Activated CD8-positive, alpha-beta memory T cell treated with anti-CD3 and anti-CD28 coated beads, Interleukin-2, amount 10 ng/mL, durations not matched to agents 7 days and 5 days (primary cell): Measurements from ENCODE around the gene SAXO1. TPM values are rescaled to one million over a fixed set of nuclear protein-coding genes. Genes with fewer than 3 reads are reported as not detected.
A peak's percentile ranks its signal among the peaks of the same experiment; 100 is the strongest.

Experiments
- ATAC-seq: fragments of 150-1000 bp; cut with Tn5 transposase; one replicate; pipeline ENCODE4 v1.10.0; 2021; ENCODE audit warnings: moderate library complexity
- CTCF ChIA-PET: fragments of 350-600 bp; sonication (Branson Sonifier 250); formaldehyde crosslinking; loops from one replicate; lab custom pipeline; 2021; ENCODE audit warnings: antibody characterized with exemption; lab: Charles Lee
- DNase-seq: peaks from one replicate; pipeline ENCODE4 v3.0.0-alpha.2; 2020
- H3K27ac Mint-ChIP-seq: one replicate; pipeline ENCODE4 v1.8.0; 2021; ENCODE audit warnings: mild to moderate bottlenecking, mixed read lengths
- H3K27me3 Mint-ChIP-seq: one replicate; pipeline ENCODE4 v1.8.0; 2021; ENCODE audit warnings: mixed read lengths
- H3K36me3 Mint-ChIP-seq: one replicate; pipeline ENCODE4 v1.8.0; 2021; ENCODE audit warnings: mild to moderate bottlenecking, mixed read lengths
- H3K4me1 Mint-ChIP-seq: one replicate; pipeline ENCODE4 v1.8.0; 2021; ENCODE audit warnings: mixed read lengths
- H3K4me3 Mint-ChIP-seq: one replicate; pipeline ENCODE4 v1.8.0; 2021; ENCODE audit warnings: mild to moderate bottlenecking, moderate library complexity, mixed read lengths
- H3K9me3 Mint-ChIP-seq: one replicate; pipeline ENCODE4 v1.8.0; 2022; ENCODE audit warnings: low read depth, mixed read lengths
- total RNA-seq, 2 experiments: library from RNA; stranded (reverse); gene quantifications; one replicate each; pipeline ENCODE4 v1.2.3, GENCODE V29; 2021

SAXO1 gene
- total RNA-seq, 2 experiments from 2014 or later = 0.12 TPM; not detected in 1

DNA sequence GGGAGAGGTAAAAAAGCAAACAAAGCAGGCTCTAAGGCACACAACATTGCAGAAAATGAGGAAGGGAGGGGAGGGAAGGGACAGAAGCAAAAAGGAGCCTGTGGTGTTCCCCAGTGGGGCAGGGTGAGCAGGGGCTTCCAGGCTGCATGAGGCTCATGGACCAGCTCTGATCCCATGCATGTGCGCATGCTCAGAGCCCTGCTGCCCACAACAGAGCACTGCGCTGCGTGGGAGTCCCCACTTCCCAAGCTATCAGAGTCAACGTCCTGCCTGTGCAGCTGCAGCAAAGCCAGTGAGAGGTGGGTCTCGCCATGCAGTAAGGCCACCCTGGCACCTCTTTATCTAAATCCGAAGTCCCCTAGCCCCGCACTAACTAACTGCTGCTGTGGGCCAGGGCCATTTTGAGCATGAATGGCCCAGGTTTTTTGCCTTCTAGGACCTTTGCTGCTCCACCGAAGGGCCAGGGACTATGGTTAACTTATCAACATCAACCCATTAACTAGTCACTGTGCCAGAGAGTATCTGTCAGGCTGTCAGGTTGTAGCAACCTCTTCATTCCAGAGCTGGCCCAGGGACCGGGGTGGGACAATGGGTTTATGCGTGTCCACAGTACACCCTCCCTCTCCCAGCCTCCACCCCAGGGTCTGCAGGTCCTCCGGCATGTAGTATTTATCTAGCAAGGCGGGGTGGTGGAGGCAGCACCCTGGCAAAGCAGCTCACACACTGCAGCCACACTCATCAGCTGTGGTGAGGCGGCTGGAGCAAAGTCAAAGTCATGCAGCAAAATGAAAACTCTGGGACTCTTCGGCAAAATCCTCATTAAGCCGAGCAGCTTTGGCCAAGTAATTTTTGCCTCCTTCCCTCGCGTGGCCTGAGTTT, 123.6 kb downstream of the SAXO1 start:
- H3K27me3 Mint-ChIP-seq = peaks cover 10% of the 10 kb centered on the region
- no peak overlapping the region for H3K4me3 Mint-ChIP-seq
- H3K27ac Mint-ChIP-seq = no peak overlapping the region
- DNase-seq = no peak
- CTCF ChIA-PET = no interaction called here
- H3K4me1 Mint-ChIP-seq = no peaks in the 10 kb centered on the region
- no peaks in the 10 kb centered on the region for H3K36me3 Mint-ChIP-seq
- H3K9me3 Mint-ChIP-seq = no peaks in the 10 kb centered on the region
- ATAC-seq = no peak

DNA sequence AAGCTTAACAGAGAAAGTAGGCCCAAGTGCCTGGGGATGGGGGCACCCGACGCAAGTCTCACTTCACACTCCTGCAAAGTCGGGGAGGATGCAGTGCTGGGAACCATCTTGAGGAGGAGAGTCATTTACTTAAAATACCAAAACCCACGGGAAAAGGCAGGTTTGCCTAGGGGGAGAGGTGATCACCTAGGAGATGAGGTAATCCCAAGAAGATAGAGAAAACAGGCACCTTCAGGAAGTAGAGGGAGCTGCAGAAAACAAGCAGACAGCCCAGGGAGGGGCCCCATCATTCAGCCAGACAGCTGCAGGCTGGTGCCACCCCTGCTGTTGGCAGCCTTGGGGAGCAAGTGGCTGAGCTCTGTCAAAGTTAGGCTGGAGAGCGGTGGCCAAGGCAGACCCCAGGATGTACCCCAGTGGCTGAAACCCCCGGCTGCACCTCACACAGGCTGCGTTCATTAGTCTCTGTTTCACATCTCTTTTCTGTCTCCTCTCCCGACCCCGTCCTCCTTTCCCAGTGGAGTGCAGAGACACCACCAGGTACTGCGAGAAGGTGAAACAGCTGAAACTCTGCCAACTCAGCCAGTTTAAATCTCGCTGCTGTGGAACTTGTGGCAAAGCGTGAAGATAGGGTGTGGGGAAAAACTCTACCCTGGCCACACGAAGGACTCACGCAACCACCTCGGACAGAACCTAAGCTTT, 124.9 kb downstream of the SAXO1 start:
- no peaks in the 10 kb centered on the region for H3K36me3 Mint-ChIP-seq
- H3K27ac Mint-ChIP-seq = no peak overlapping the region
- H3K4me3 Mint-ChIP-seq = no peak overlapping the region
- H3K27me3 Mint-ChIP-seq = peaks cover 4% of the 10 kb centered on the region
- ATAC-seq (no peak), DNase-seq (no peak)
- CTCF ChIA-PET = no interaction called here
- no peaks in the 10 kb centered on the region for H3K9me3 Mint-ChIP-seq
- no peaks in the 10 kb centered on the region for H3K4me1 Mint-ChIP-seq

GRCh38 chr9:18906656-18907395, 126.2 kb downstream of the SAXO1 start:
- peaks cover 6% of the 10 kb centered on the region for H3K27me3 Mint-ChIP-seq
- CTCF ChIA-PET = no interaction called here
- ATAC-seq (no peak), DNase-seq (no peak)
- H3K4me3 Mint-ChIP-seq = no peak overlapping the region
- no peaks in the 10 kb centered on the region for H3K36me3 Mint-ChIP-seq
- no peak overlapping the region for H3K27ac Mint-ChIP-seq
- no peaks in the 10 kb centered on the region for H3K4me1 Mint-ChIP-seq
- no peaks in the 10 kb centered on the region for H3K9me3 Mint-ChIP-seq

DNA sequence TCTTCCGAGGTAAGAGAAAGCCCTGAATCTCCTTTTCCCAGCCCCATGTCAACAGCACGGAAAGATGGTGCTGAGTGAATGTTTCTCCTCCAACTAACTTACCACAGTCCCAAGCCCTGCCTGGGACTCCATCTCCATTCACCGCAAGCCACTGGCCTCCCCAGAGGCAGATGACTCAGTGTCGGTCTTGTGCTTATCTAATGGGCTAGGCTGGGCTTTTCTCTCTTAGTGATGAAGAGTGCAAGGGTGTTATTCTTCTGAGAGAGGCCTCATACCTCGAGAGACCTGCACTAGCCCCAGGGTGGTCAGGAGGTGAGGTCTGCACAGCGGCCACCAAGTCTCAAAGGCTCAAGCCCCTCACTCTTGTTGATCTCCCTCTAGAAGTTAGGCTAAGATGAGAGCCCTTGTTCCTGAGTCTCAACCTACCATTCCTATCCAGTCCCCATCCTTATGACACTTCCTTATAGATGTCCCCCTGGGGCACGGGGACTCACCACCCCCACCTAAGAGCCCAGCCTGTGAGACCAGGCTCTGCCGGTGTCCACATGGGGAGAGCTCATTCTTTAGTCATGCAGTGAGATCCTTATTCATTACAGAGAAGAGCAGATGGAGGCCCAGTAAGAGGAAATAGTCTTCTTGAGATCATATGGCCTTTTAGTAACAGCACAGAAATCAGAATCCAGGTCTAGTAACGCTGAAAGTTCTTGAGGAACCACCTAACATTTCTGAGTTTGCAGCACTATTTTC, 127.0 kb downstream of the SAXO1 start:
- H3K27me3 Mint-ChIP-seq = peaks cover 5% of the 10 kb centered on the region
- CTCF ChIA-PET = no interaction called here
- DNase-seq (no peak), ATAC-seq (no peak)
- H3K4me3 Mint-ChIP-seq = no peak overlapping the region
- no peaks in the 10 kb centered on the region for H3K9me3 Mint-ChIP-seq
- H3K4me1 Mint-ChIP-seq = no peaks in the 10 kb centered on the region
- no peak overlapping the region for H3K27ac Mint-ChIP-seq
- no peaks in the 10 kb centered on the region for H3K36me3 Mint-ChIP-seq

DNA sequence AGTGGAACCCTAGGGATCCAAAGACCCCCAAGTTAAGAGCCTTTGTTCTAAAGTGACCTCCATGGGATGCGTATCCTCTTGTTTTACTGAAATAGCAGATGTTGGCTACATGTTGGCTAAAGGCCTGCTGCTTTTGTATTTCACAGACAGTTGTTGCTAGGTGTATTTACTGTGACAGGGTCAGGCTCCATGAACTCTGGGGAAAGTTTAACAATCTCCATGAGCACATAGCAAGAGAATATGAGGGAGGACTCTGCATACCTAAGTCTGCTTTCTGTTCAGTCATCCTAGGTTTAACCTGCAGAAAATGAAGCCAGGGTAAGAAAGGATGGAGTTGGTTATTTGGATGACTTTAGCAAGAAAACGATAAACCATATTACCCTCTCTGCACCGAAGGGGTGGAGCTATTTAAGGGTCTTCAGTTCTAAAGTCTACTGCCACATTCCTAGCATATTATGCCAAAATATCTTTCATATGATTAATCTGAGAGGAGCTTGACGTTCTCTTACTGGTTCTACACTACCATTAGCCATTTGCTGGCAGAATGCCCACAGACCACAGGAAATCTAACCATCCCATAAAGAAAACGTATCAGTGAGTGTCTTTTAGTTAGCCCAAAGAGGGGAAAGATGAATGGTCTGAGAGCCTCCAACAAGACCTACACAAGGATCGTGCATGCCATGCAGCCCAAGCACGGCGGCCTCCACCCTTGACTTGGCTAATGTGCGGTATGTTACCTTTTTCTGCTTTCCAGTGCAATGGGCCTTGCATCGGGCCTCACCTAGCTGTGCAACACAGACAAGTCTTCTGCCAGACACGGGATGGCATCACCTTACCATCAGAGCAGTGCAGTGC, 127.8 kb downstream of the SAXO1 start:
- Mint-ChIP-seq H3K4me3 (no peak overlapping the region), H3K27me3 (peaks cover 3% of the 10 kb centered on the region), H3K36me3 (no peaks in the 10 kb centered on the region), H3K4me1 (no peaks in the 10 kb centered on the region), H3K9me3 (no peaks in the 10 kb centered on the region), H3K27ac (no peak overlapping the region)
- CTCF ChIA-PET = no interaction called here
- DNase-seq = no peak
- no peak for ATAC-seq

DNA sequence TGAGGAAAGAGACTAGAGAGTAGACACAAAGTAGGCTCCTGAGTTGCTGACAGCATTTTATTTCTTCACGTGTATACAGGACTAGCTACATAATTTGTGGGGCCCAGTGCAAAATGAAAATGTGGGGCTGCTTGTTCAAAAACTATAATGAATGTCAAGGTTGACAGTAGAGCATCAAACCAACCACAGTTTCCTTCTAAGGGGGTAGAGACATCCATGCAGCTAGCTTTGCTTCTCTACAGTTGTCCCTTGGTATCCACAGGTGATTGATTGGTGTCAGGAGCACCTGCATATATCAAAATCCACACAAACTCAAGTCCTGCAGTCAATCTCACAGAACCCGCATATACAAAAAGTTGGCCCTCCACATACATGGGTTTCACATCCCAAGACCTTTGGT, 129.6 kb downstream of the SAXO1 start:
- ATAC-seq (no peak), DNase-seq (no peak)
- Mint-ChIP-seq H3K27ac (no peak overlapping the region), H3K36me3 (no peaks in the 10 kb centered on the region), H3K27me3 (peaks cover 7% of the 10 kb centered on the region), H3K4me1 (peaks cover 2% of the 10 kb centered on the region), H3K4me3 (no peak overlapping the region), H3K9me3 (peaks cover under 1% of the 10 kb centered on the region)
- CTCF ChIA-PET = no interaction called here

DNA sequence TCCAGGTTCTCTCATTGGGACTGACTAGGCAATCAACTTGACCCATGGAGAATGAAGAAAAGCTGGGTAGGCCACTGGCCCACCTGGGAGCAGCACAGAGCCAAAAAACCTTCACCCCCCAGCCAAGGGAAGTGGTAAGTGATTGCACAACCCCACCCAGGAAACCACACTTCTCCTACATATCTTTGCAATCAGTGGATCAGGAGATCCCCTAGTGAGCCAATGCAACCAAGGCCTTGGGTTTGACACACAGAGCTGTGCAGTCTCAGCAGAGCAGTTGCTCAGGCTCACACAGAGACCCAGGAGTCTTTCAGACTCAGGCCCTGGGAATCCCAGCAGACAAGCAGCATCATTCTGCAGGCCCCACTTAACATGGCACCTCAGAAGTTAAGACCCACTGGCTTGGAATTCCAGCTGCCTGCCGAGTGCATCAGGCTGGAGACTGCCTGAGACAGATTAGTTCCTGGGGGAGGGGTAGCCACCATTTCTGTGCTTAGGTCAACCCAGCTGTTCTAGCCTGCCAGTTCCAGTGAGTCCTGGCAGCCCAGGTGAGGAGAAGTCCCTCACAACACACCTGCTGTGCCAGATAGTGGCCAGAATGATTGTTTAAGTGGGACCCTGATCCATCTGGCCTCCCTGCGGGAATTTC, 136.4 kb downstream of the SAXO1 start:
- no peak overlapping the region for H3K4me3 Mint-ChIP-seq
- ATAC-seq = peak; percentile 75

DNA sequence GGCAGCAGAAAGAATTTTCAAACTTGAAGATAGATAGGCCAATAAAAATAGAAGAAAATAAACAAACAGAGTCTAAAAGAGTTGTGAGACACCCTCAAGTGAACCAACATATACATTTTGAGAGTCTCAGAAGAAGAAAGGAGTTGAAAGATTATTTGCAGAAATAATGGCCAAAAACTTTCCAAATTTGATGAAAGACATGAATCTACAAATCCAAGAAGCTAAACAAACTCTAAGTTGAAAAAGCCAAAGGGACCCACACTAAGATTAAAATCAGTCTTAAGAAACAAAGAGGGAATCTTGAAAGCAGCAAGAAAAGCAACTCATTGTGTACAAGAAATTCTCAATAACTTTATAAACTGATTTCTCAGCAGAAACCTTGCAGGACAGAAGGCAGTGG, 137.0 kb downstream of the SAXO1 start:
- Mint-ChIP-seq H3K4me3 (no peak overlapping the region), H3K36me3 (peaks cover 4% of the 10 kb centered on the region), H3K4me1 (peaks cover 14% of the 10 kb centered on the region), H3K27me3 (peaks cover 5% of the 10 kb centered on the region), H3K9me3 (peaks cover 10% of the 10 kb centered on the region), H3K27ac (no peak overlapping the region)
- CTCF ChIA-PET = interaction anchor here (0.8 kb wide), 1 partner anchor 453 kb away, joined by 3 read pairs; no protein-coding TSS in a partner anchor
- DNase-seq (no peak), ATAC-seq (no peak)

More for the DNA sequence above, 136.4 kb downstream of the SAXO1 start:
- peaks cover 10% of the 10 kb centered on the region for H3K9me3 Mint-ChIP-seq
- peaks cover 5% of the 10 kb centered on the region for H3K27me3 Mint-ChIP-seq
- peak; percentile 52 for DNase-seq
- H3K4me1 Mint-ChIP-seq = peaks cover 14% of the 10 kb centered on the region
- H3K27ac Mint-ChIP-seq = no peak overlapping the region
- H3K36me3 Mint-ChIP-seq = peaks cover 4% of the 10 kb centered on the region
- CTCF ChIA-PET = no interaction called here

GRCh38 chr9:18893491-18893890, 139.5 kb downstream of the SAXO1 start:
- H3K9me3 Mint-ChIP-seq = peaks cover 10% of the 10 kb centered on the region
- H3K27ac Mint-ChIP-seq = no peak overlapping the region
- CTCF ChIA-PET = no interaction called here
- DNase-seq = no peak
- H3K4me1 Mint-ChIP-seq = peaks cover 15% of the 10 kb centered on the region
- H3K4me3 Mint-ChIP-seq = no peak overlapping the region
- H3K27me3 Mint-ChIP-seq = peaks cover 2% of the 10 kb centered on the region
- no peak for ATAC-seq
- H3K36me3 Mint-ChIP-seq = peaks cover 4% of the 10 kb centered on the region

DNA sequence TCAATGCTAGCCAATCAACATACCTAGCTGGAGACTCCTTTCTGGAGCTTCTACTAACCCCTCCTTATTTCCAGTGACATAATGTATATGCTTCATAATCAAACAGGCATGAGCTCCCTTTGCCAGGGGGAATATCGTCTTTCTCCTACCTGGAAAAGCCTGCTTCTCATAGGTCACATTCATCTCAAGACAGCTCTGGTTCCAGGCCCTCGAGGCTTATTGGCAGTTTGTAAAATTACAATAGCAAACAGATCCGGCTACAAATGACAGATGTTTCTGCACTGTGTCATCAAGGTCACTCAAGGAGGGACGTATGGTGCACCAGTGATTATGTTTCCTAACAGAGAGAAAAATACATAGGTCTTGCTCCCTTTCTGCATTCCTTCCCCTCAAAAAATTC, 140.0 kb downstream of the SAXO1 start:
- CTCF ChIA-PET = no interaction called here
- DNase-seq = no peak
- no peak for ATAC-seq

GRCh38 chr9:18891946-18892670, 140.9 kb downstream of the SAXO1 start:
- CTCF ChIA-PET = no interaction called here
- Mint-ChIP-seq H3K36me3 (peaks cover 4% of the 10 kb centered on the region), H3K27ac (no peak overlapping the region), H3K4me1 (peaks cover 14% of the 10 kb centered on the region), H3K4me3 (no peak overlapping the region), H3K27me3 (no peaks in the 10 kb centered on the region), H3K9me3 (peaks cover 5% of the 10 kb centered on the region)
- DNase-seq (no peak), ATAC-seq (no peak)

More for the DNA sequence above, 140.0 kb downstream of the SAXO1 start:
- Mint-ChIP-seq H3K27me3 (no peaks in the 10 kb centered on the region), H3K36me3 (peaks cover 4% of the 10 kb centered on the region), H3K27ac (no peak overlapping the region), H3K9me3 (peaks cover 5% of the 10 kb centered on the region), H3K4me1 (peaks cover 15% of the 10 kb centered on the region), H3K4me3 (no peak overlapping the region)
